Measurements from ENCODE around the gene ADGRD2.

ADGRD2 gene

DNA sequence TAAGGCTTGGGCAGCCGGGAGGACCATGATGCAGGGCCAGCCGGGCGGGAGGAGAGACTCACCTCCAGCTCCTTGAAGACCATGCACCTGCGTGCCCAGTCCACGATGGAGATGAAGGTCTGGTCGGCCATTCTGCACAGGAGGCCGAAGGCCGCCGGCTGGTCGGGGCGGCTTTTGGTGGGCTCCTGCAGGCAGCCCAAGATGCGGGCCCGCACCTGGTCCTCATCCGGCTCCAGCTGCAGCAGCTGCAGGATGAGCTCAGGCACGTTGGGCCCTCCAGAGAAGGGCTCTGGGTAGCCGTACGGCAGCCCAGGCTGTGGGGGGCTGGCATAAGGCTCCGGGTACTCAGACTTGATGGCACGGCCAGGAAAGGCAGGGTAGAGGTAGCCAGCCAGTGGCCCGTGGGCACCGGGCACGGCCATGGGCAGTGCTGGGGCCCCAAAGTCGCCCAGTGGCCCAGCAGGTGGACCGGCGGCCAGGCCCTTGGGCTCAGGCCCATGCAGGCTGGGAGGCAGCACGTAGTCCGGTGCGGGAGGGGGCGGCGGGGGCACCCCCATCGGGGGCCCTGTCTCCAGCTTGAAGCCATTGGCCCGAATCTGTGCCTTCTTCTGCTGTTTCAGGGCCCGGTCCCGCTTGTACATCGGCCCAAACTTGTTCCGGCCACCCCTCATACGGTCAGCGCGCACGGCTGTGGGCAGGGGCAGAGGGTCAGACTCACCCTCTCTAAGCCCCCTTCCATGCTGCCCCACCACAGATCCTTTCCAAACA, 50.0 kb downstream of the ADGRD2 start:
- DNase-seq (ENCODE audit: low read depth in 1 of 2, low spot score in 1 of 2): no peak
- TF ChIP-seq JUND (IDR thresholded peaks at IDR 0.05; ENCODE audit: low read depth): no peak
- in situ Hi-C loops (cut with HindIII; ENCODE audit: low pct_unique_long_range_greater_than_20kb, low sequenced_read_pairs): no loop called here

DNA sequence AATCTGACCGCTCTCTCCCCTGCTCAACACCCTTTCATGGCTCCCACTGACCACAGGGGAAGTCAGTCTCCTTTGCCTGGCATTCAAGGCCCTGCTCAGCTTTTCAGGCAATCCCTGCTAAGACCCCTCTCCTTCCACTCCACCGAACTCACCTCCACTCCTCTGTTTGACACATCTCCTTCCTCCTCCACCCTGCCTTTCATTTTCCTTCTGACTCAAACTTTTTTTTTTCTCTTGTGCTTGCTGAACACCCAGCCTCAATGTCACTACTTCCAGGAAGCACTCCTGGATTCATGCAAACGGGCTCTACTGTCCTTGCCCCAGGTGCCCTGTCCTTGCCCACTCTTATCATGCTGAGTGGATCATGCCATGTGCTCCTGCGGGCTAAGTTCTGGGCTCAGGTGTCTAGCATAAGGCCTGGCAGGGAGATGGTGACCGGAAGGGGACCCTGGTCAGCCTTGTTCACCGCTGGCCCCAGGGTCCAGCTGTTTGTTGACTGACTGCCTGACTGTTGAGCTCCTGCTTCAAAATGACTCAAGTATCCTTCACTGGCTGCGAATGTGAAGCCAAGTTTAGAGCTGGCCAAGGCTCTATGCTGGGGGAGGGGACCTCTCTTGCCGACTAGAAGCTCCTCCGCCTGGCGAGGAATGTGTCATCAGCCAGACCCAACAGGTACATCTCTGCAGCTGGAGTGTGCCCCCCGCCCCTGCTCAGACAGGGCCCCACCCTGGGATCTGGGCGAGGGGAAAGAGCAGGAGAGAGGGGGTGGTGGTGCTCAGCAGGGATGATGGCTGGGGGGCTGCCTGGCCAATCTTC, 50.8 kb downstream of the ADGRD2 start:
- no peak for TF ChIP-seq JUND (IDR thresholded peaks at IDR 0.05; ENCODE audit: low read depth)
- in situ Hi-C loops (cut with HindIII; ENCODE audit: low pct_unique_long_range_greater_than_20kb, low sequenced_read_pairs): no loop called here
- no peak for DNase-seq (ENCODE audit: low read depth in 1 of 2, low spot score in 1 of 2)

DNA sequence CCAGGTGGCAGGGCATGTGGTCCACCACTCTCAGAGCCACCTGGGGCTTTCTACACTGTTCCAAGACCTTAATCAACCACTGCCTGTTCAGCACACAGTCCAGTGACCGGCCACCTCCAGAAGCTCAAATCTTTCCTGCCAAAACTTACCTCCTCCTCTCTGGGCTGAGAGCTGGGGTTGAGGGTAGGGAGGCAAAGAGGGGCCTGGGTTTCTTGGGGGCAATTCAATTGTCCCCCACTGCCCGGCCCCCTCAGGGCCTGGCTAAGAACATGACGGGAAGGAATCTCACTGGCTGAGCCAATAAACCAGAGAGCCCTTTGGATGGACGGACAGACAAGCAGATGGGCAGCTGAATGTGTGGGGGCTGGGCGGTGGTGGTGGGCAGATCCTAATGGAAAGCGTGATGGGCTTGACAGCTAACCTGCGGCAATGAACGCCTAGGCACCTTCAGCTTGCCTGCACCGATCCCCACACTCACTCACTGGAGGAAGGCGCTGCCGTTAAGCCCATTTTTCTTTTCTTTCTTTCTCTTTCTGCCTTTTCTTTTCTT, 51.6 kb downstream of the ADGRD2 start:
- in situ Hi-C loops (cut with HindIII; ENCODE audit: low pct_unique_long_range_greater_than_20kb, low sequenced_read_pairs): no loop called here
- no peak for DNase-seq (ENCODE audit: low read depth in 1 of 2, low spot score in 1 of 2)
- no peak for TF ChIP-seq JUND (IDR thresholded peaks at IDR 0.05; ENCODE audit: low read depth)

DNA sequence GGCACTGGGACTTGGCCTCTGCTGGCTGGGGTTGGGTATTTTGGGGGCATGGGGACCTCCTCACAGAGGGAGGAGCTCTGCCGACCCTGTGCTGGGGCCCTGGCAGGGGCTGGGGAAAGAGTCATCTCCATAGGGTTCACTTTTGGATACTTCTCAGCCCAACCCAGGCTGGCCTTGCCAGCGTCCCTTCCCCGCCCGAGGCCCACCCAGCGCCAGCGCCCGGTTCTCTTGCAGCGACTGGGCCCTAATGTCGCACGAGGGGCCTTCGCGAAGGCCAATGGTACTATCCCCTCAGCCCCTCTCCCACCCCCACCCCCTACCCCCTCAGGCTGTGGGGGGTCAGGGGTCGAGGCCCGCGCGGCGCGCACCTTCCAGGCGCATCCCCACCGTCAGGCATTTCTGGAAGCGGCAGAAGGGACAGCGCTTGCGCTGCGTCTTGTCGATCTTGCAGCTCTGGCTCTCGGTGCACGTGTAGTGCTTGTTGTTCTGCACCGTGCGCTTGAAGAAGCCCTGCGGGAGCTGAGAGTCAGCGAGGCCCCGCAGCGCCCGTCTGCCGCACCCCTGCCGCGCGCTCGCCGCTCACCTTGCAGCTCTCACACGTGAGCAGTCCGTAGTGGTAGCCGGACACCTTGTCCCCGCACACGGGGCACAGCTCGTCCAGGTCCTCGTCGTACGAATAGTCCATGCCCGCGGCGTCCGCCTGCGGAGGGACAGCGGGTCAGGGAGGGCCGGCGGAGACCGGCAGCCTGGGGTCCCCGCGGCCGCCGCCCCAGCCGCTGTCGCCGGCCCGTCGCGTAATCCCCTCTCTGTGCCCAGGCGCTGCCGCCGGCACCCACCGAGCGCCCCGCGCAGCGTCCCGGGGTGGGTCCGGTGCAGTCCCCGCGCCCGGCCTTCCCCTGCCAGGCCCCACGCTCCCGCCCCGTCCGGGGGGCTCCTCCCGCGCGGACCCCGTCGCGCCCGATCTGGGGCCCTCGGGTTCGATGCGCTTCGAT, 52.8 kb downstream of the ADGRD2 start:
- no peak for TF ChIP-seq JUND (IDR thresholded peaks at IDR 0.05; ENCODE audit: low read depth)
- in situ Hi-C loops (cut with HindIII; ENCODE audit: low pct_unique_long_range_greater_than_20kb, low sequenced_read_pairs): no loop called here
- no peak for DNase-seq (ENCODE audit: low read depth in 1 of 2, low spot score in 1 of 2)

DNA sequence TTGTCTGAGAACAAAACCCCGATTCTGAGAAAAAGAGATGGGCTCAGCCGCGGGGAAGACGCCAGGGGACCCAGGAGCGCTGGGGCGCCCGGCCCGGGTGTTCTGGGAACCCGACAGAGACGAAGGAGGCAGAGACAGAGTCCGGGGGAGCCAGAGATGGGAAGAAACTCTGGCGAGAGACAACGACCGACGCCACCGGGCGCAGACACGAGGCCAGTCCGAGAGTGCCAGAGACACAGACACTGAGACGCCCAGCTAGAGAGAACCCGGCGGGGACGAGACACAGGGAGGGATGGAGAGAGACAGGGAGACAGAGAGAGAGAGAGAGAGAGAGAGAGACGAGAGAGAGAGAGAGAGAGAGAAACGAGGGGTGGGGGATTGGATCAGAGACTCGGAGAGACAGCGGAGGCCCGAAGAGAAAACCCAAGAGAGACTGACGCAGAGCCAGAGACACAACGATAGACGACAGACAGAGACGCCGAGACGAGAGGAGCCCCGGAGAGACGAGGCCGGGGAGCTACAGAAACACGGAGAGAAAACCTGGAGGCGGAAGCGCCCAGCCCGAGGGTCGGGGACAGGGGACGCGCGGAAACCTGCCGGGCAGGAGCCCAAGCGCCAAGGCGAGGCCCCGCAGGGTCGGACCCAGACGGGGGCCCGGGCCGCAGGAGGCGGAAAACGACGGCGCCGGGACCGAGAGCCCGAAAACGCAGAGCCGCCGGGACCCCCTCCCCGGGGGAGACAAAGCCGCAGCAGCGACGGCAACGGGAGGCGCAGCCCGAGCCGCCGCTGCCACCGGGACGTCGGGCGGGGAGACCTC, 53.7 kb downstream of the ADGRD2 start:
- in situ Hi-C loops (cut with HindIII; ENCODE audit: low pct_unique_long_range_greater_than_20kb, low sequenced_read_pairs): no loop called here
- TF ChIP-seq JUND (IDR thresholded peaks at IDR 0.05; ENCODE audit: low read depth): no peak
- no peak for DNase-seq (ENCODE audit: low read depth in 1 of 2, low spot score in 1 of 2)

DNA sequence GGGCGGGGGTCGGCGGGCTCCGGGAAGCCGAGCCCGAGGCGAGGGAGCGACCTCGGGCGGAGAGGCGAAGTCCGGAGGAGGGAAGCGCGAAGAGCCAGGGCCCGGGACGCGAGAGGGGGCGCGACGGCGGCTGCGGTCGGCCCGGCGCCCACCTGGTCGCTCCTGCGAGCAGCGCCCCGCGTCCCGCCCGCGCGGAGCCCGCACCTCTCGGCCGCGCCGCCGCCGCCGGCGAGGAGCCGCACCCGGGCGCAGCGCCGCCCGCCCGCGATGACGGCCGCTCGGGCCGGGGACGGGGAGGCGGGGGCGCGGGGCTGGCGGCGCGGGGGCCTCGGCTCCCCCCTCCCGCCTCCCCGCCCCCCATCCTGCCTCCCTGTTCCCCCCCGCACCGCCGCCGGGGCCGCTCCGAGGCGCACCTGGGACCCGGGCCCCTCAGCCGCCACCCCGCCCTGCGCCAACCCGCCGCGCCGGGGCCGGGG, 54.3 kb downstream of the ADGRD2 start:
- in situ Hi-C loops (cut with HindIII; ENCODE audit: low pct_unique_long_range_greater_than_20kb, low sequenced_read_pairs): no loop called here
- no peak for DNase-seq (ENCODE audit: low read depth in 1 of 2, low spot score in 1 of 2)
- TF ChIP-seq JUND (IDR thresholded peaks at IDR 0.05; ENCODE audit: low read depth): no peak

DNA sequence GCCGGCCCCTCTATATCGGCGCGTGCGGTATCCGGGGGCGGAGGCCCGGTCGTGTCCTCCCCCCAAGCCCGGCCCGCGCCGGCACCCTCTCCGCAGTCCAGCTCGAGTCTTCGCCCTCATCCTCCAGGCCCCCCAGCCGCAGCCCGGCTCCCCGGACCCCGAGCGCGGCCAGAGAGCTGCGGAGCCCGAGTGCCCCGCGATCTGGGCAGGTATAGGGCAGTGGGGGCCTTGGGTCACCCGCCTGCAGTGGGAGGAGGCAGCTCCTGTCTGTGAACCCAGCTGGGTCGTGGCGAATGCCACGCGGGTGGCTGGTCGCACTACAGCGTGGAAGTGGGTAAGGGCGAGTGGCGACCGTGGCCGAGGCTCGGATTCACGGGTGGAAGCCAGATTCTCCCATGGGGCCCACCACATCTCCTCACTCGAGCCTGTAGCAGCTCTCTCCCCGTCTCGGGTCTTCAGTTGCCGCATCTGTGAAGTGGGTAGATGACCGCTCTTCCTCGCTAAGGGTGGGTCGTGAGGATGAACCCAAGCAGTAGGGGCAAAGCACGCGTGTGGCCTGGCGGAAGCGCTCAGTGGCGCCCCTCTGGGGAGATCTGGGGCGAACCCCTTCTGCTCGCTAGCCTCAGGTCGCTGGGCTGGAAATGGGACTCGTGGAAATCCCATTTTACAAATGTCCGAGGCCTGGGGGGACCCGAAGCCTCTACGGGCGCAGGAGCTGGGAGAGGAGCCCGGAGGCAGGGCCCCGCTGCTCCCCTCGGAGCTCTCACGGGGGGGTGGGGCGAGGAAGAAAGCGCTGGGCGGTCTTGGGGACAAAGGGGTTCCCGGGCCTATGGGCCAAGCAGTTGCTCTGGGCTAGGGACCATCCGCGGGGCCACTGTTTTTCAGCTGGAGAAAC, 55.0 kb downstream of the ADGRD2 start:
- no peak for DNase-seq (ENCODE audit: low read depth in 1 of 2, low spot score in 1 of 2)
- TF ChIP-seq JUND (IDR thresholded peaks at IDR 0.05; ENCODE audit: low read depth): no peak
- in situ Hi-C loops (cut with HindIII; ENCODE audit: low pct_unique_long_range_greater_than_20kb, low sequenced_read_pairs): no loop called here

DNA sequence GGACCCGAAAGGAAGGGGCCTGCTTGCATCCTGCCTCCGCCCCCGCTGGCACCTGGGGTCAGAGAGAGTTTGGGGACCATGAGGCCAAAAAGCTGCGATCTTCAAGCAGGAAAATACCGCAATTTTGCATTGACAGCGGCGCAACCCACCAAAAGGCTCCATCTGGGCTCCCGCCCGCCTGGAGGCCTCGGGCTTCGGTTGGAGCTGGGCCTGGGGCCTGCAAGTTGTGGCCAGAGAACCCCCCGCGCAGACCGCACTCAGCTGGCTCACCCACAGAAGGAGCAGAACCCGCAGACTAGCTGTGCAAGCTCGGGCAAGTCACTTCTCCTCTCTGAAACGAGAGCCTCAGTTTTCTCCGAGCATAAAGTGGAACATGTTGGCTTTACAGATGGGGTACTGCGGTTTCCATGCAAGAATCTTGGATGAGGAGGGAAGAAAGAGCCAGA, 55.7 kb downstream of the ADGRD2 start:
- no peak for TF ChIP-seq JUND (IDR thresholded peaks at IDR 0.05; ENCODE audit: low read depth)
- no peak for DNase-seq (ENCODE audit: low read depth in 1 of 2, low spot score in 1 of 2)
- in situ Hi-C loops (cut with HindIII; ENCODE audit: low pct_unique_long_range_greater_than_20kb, low sequenced_read_pairs): no loop called here

DNA sequence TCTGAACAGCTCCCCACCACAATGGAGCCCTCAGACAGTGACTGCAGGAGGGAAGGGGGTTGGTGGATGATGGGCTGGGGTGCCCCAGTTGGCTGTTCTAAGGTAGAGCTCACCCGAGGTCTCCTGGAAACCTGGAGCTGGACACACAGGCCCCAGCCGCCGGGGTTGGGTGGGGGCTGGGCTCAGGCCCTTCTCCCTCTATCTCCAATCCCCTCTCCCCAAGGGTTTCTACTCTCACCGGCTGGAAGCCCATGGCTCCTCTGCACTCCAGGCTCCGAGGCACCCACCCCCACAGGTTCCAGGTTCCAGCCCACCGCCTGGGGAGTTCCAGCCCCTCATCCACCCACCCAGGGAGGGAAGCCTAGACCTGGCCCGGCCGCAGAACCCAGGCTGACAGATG, 56.2 kb downstream of the ADGRD2 start:
- DNase-seq (ENCODE audit: low read depth in 1 of 2, low spot score in 1 of 2): no peak
- TF ChIP-seq JUND (IDR thresholded peaks at IDR 0.05; ENCODE audit: low read depth): no peak
- in situ Hi-C loops (cut with HindIII; ENCODE audit: low pct_unique_long_range_greater_than_20kb, low sequenced_read_pairs): no loop called here

All from T47D (cell line).